Measurements from ENCODE around the gene GRIK1.

GRIK1 gene

DNA sequence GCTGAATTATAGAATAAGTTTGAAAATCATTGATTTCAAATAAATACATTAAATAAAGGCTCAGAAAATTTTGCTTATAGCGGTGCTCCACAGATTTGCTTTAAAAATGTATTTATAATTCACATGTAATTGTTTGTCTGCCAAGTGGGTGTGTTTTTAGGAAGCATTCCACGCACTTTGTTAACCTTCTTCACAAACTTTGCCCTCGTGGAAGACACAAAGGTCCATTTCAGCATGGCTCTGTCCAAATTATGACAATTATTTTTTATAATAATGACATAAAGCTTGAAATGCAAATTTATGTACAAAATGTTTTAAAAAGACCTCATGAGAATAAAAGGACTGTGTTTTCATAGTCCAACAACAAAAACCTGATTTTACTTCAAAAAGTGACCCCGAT lies 146.1 kb downstream of the GRIK1 start:
- Histone ChIP-seq H3K9me3 (ENCODE audit: insufficient read depth, low read length, severe bottlenecking) (no peaks in the 10 kb centered on the region), H4K20me1 (ENCODE audit: insufficient read depth, low read length) (no peaks in the 10 kb centered on the region), H3K4me1 (ENCODE audit: insufficient read depth, low read length) (no peaks in the 10 kb centered on the region), H2AFZ (ENCODE audit: low read depth, low read length) (no peak overlapping the region), H3K27me3 (ENCODE audit: insufficient read depth, low read length, poor library complexity) (no peaks in the 10 kb centered on the region), H3K27ac (ENCODE audit: low read length) (no peak overlapping the region), H3K4me3 (ENCODE audit: low read depth in 1 of 2, low read length in 2 of 2) (no peak overlapping the region), H3K36me3 (ENCODE audit: insufficient read depth, low read length) (no peaks in the 10 kb centered on the region), H3K79me2 (ENCODE audit: insufficient read depth, low read length) (no peaks in the 10 kb centered on the region), H3K9ac (ENCODE audit: low read depth, low read length) (no peak overlapping the region), H3K4me2 (ENCODE audit: insufficient read depth, low read length) (no peak overlapping the region)
- ATAC-seq (ENCODE audit: insufficient read depth, low read depth), result no peak
- TF ChIP-seq CTCF (IDR thresholded peaks at IDR 0.05; ENCODE audit: borderline replicate concordance, extremely low read depth, low read length, poor library complexity, severe bottlenecking), result no peak
- TF ChIP-seq EZH2 (IDR thresholded peaks at IDR 0.05; ENCODE audit: borderline replicate concordance, low read depth, low read length, severe bottlenecking), result no peak
- DNase-seq, result no peak

DNA sequence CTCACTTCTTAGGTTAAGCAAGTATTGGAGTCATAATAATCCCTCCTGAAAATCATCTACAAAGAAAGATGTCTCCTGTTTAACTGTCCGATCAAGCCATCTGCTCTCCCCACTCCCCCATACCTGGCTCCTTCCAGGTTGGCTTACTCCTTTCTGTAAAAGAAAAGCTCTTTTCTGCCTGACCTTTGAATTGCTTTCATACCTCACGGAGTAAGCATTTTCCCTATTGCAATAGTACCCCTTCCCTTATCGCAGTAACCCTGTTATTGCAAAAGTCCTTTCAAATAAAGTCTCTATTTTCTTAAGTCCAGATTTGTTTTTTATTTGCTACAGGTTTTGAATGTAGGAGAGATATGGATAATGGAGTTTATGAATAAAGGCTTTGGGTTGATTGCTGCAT lies 150.4 kb downstream of the GRIK1 start:
- no peak overlapping the region for H3K4me2 ChIP-seq (ENCODE audit: insufficient read depth, low read length)
- no peak overlapping the region for H3K27ac ChIP-seq (ENCODE audit: low read length)
- ATAC-seq (ENCODE audit: insufficient read depth, low read depth) (no peak), DNase-seq (no peak)
- no peaks in the 10 kb centered on the region for H3K4me1 ChIP-seq (ENCODE audit: insufficient read depth, low read length)
- no peaks in the 10 kb centered on the region for H3K9me3 ChIP-seq (ENCODE audit: insufficient read depth, low read length, severe bottlenecking)
- H3K9ac ChIP-seq (ENCODE audit: low read depth, low read length), result no peak overlapping the region
- no peaks in the 10 kb centered on the region for H3K36me3 ChIP-seq (ENCODE audit: insufficient read depth, low read length)
- H3K27me3 ChIP-seq (ENCODE audit: insufficient read depth, low read length, poor library complexity), result no peaks in the 10 kb centered on the region
- no peaks in the 10 kb centered on the region for H4K20me1 ChIP-seq (ENCODE audit: insufficient read depth, low read length)
- no peak overlapping the region for H2AFZ ChIP-seq (ENCODE audit: low read depth, low read length)
- no peak overlapping the region for H3K4me3 ChIP-seq (ENCODE audit: low read depth in 1 of 2, low read length in 2 of 2)
- TF ChIP-seq CTCF (IDR thresholded peaks at IDR 0.05; ENCODE audit: borderline replicate concordance, extremely low read depth, low read length, poor library complexity, severe bottlenecking), result no peak
- TF ChIP-seq EZH2 (IDR thresholded peaks at IDR 0.05; ENCODE audit: borderline replicate concordance, low read depth, low read length, severe bottlenecking), result no peak
- no peaks in the 10 kb centered on the region for H3K79me2 ChIP-seq (ENCODE audit: insufficient read depth, low read length)

GRCh38 chr21:29788752-29789151 lies 151.0 kb downstream of the GRIK1 start:
- Histone ChIP-seq H3K4me1 (ENCODE audit: insufficient read depth, low read length) (no peaks in the 10 kb centered on the region), H4K20me1 (ENCODE audit: insufficient read depth, low read length) (no peaks in the 10 kb centered on the region), H3K4me3 (ENCODE audit: low read depth in 1 of 2, low read length in 2 of 2) (no peak overlapping the region), H3K4me2 (ENCODE audit: insufficient read depth, low read length) (no peak overlapping the region), H3K79me2 (ENCODE audit: insufficient read depth, low read length) (no peaks in the 10 kb centered on the region), H3K27ac (ENCODE audit: low read length) (no peak overlapping the region), H3K27me3 (ENCODE audit: insufficient read depth, low read length, poor library complexity) (no peaks in the 10 kb centered on the region), H3K9me3 (ENCODE audit: insufficient read depth, low read length, severe bottlenecking) (no peaks in the 10 kb centered on the region), H3K9ac (ENCODE audit: low read depth, low read length) (no peak overlapping the region), H2AFZ (ENCODE audit: low read depth, low read length) (no peak overlapping the region), H3K36me3 (ENCODE audit: insufficient read depth, low read length) (no peaks in the 10 kb centered on the region)
- ATAC-seq (ENCODE audit: insufficient read depth, low read depth) (no peak), DNase-seq (no peak)
- TF ChIP-seq CTCF (IDR thresholded peaks at IDR 0.05; ENCODE audit: borderline replicate concordance, extremely low read depth, low read length, poor library complexity, severe bottlenecking) (no peak), EZH2 (IDR thresholded peaks at IDR 0.05; ENCODE audit: borderline replicate concordance, low read depth, low read length, severe bottlenecking) (no peak)

DNA sequence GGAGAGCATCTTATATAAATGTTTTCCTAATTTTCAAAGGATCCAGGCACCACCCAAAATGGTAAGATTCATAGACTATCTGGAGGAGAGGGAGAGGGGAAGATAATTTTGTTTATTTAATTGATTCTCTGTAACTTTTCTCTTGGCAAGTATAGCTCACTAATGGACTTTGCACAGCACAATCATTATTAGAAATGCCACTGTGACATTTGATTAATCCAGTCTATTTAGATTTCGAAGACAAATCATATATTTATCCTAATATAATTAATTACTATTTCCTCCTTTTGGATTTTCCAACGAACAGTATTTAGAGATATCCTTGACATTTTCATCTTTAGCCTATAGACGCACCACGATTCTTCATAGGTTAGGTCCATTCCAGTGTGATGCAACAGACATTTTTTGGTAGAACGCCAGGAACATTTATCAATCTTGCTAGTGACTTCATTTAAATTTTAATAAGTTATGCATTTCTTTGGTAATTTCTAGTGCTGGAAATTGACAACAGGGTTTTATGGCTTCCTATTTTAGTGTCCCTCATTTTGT lies 152.4 kb downstream of the GRIK1 start:
- ATAC-seq (ENCODE audit: insufficient read depth, low read depth) (no peak), DNase-seq (no peak)
- Histone ChIP-seq H3K36me3 (ENCODE audit: insufficient read depth, low read length) (no peaks in the 10 kb centered on the region), H4K20me1 (ENCODE audit: insufficient read depth, low read length) (no peaks in the 10 kb centered on the region), H3K4me3 (ENCODE audit: low read depth in 1 of 2, low read length in 2 of 2) (no peak overlapping the region), H3K9me3 (ENCODE audit: insufficient read depth, low read length, severe bottlenecking) (no peaks in the 10 kb centered on the region), H3K27ac (ENCODE audit: low read length) (no peak overlapping the region), H3K4me2 (ENCODE audit: insufficient read depth, low read length) (no peak overlapping the region), H3K27me3 (ENCODE audit: insufficient read depth, low read length, poor library complexity) (no peaks in the 10 kb centered on the region), H3K4me1 (ENCODE audit: insufficient read depth, low read length) (no peaks in the 10 kb centered on the region), H3K9ac (ENCODE audit: low read depth, low read length) (no peak overlapping the region), H3K79me2 (ENCODE audit: insufficient read depth, low read length) (no peaks in the 10 kb centered on the region), H2AFZ (ENCODE audit: low read depth, low read length) (no peak overlapping the region)
- TF ChIP-seq EZH2 (IDR thresholded peaks at IDR 0.05; ENCODE audit: borderline replicate concordance, low read depth, low read length, severe bottlenecking), result no peak
- TF ChIP-seq CTCF (IDR thresholded peaks at IDR 0.05; ENCODE audit: borderline replicate concordance, extremely low read depth, low read length, poor library complexity, severe bottlenecking), result no peak
